ENCODE results near the gene CCDC191. TPM values are rescaled to one million over a fixed set of nuclear protein-coding genes. Genes with fewer than 3 reads are reported as not detected.

The CCDC191 gene
- polyA plus RNA-seq, 1 donor (not counting 4 experiments of a cell fraction or from before 2014, with no cell fraction given): 3.6 TPM

GRCh38 chr3:113953677-113954076 is 102.6 kb downstream of the CCDC191 start:
- Histone ChIP-seq H3K9ac (ENCODE audit: control insufficient read depth, extremely low read depth, insufficient read depth, low read length) (no peak overlapping the region), H3K27ac (ENCODE audit: control insufficient read depth, insufficient read depth, low read length) (no peak overlapping the region), H2AFZ (ENCODE audit: control insufficient read depth, low read length) (no peak overlapping the region), H3K36me3 (ENCODE audit: control insufficient read depth in 2 of 2, extremely low read depth in 1 of 2, insufficient read depth in 2 of 2, low read length in 2 of 2) (no peaks in the 10 kb centered on the region), H3K9me1 (ENCODE audit: control insufficient read depth, extremely low read depth, insufficient read depth, low read length) (no peaks in the 10 kb centered on the region), H3K79me2 (ENCODE audit: control insufficient read depth, insufficient read depth, low read length) (no peaks in the 10 kb centered on the region), H3K9me3 (ENCODE audit: control insufficient read depth, low read depth, low read length) (no peaks in the 10 kb centered on the region), H3K4me3 (ENCODE audit: control insufficient read depth in 2 of 3, extremely low read depth in 1 of 3, insufficient read depth in 2 of 3, low read depth in 1 of 3, low read length in 3 of 3) (no peak overlapping the region), H3K27me3 (ENCODE audit: control insufficient read depth, extremely low read depth, insufficient read depth, low read length) (no peaks in the 10 kb centered on the region), H3K4me1 (ENCODE audit: control insufficient read depth, extremely low read depth, insufficient read depth, low read length) (no peaks in the 10 kb centered on the region), H4K20me1 (ENCODE audit: control insufficient read depth, extremely low read depth, insufficient read depth, low read length) (no peaks in the 10 kb centered on the region), H3K4me2 (ENCODE audit: control insufficient read depth, extremely low read depth, insufficient read depth, low read depth, low read length) (no peak overlapping the region)
- DNase-seq (ENCODE audit: low read depth, low spot score): no peak
- dilution Hi-C loops (cut with MboI; ENCODE audit: extremely low pct_ligation_motif_present, low sequenced_read_pairs): no loop called here
- no peak for TF ChIP-seq CTCF (optimal IDR thresholded peaks at IDR 0.05 in 1 of 3, IDR thresholded peaks at IDR 0.05 in 1 of 3, conservative IDR thresholded peaks at IDR 0.05 in 1 of 3; ENCODE audit: extremely low read depth in 1 of 3, insufficient read depth in 2 of 3, low read length in 3 of 3)
- FAIRE-seq: no peak

- no peaks in the 10 kb centered on the region for H3K9me1 ChIP-seq (ENCODE audit: control insufficient read depth, extremely low read depth, insufficient read depth, low read length)
- dilution Hi-C loops (cut with MboI; ENCODE audit: extremely low pct_ligation_motif_present, low sequenced_read_pairs): no loop called here
- H3K4me1 ChIP-seq (ENCODE audit: control insufficient read depth, extremely low read depth, insufficient read depth, low read length): no peaks in the 10 kb centered on the region
- no peak overlapping the region for H3K27ac ChIP-seq (ENCODE audit: control insufficient read depth, insufficient read depth, low read length)
- H3K36me3 ChIP-seq (ENCODE audit: control insufficient read depth in 2 of 2, extremely low read depth in 1 of 2, insufficient read depth in 2 of 2, low read length in 2 of 2): no peaks in the 10 kb centered on the region
- H4K20me1 ChIP-seq (ENCODE audit: control insufficient read depth, extremely low read depth, insufficient read depth, low read length): no peaks in the 10 kb centered on the region
- H3K27me3 ChIP-seq (ENCODE audit: control insufficient read depth, extremely low read depth, insufficient read depth, low read length): peaks cover 7% of the 10 kb centered on the region
- no peak for DNase-seq (ENCODE audit: low read depth, low spot score)
- H2AFZ ChIP-seq (ENCODE audit: control insufficient read depth, low read length): no peak overlapping the region
- no peak overlapping the region for H3K4me3 ChIP-seq (ENCODE audit: control insufficient read depth in 2 of 3, extremely low read depth in 1 of 3, insufficient read depth in 2 of 3, low read depth in 1 of 3, low read length in 3 of 3)
- H3K9me3 ChIP-seq (ENCODE audit: control insufficient read depth, low read depth, low read length): no peaks in the 10 kb centered on the region
- H3K4me2 ChIP-seq (ENCODE audit: control insufficient read depth, extremely low read depth, insufficient read depth, low read depth, low read length): no peak overlapping the region
- H3K9ac ChIP-seq (ENCODE audit: control insufficient read depth, extremely low read depth, insufficient read depth, low read length): no peak overlapping the region
- H3K79me2 ChIP-seq (ENCODE audit: control insufficient read depth, insufficient read depth, low read length): no peaks in the 10 kb centered on the region
- TF ChIP-seq CTCF (optimal IDR thresholded peaks at IDR 0.05 in 1 of 3, IDR thresholded peaks at IDR 0.05 in 1 of 3, conservative IDR thresholded peaks at IDR 0.05 in 1 of 3; ENCODE audit: extremely low read depth in 1 of 3, insufficient read depth in 2 of 3, low read length in 3 of 3) (no peak), EZH2 (IDR thresholded peaks at IDR 0.05; ENCODE audit: low read length) (no peak)
- no peak for FAIRE-seq
Observed at GRCh38 chr3:113952921-113953320, 103.4 kb downstream of the CCDC191 start.

All from keratinocyte (primary cell).